PC-3 (cell line): ENCODE results near the gene BBLN. TPM values are rescaled to one million over a fixed set of nuclear protein-coding genes. Genes with fewer than 3 reads are reported as not detected.

ENCODE experiments used
- ATAC-seq: fragments of 200-7000 bp; cut with Tn5 transposase; 2 replicates; pipeline ENCODE4 v1.9.1; 2020; ENCODE audit warnings: mild to moderate bottlenecking, moderate library complexity
- BruUV-seq: library from RNA; stranded (reverse); fragments of 400-500 nt; replicated peaks from 2 replicates; lab custom pipeline; 2021; lab: Mats Ljungman, UMichigan
- CTCF ChIA-PET: fragments of 300-600 bp; sonication (Branson Sonifier 250); formaldehyde crosslinking; loops from one replicate; lab custom pipeline; 2022; ENCODE audit warnings: antibody characterized with exemption; lab: Charles Lee
- POLR2A ChIA-PET: fragments of 300-600 bp; sonication (Branson Sonifier 250); formaldehyde crosslinking; loops from one replicate; lab custom pipeline; 2022; ENCODE audit warnings: antibody characterized with exemption; ENCODE audit not compliant: unreplicated experiment; lab: Charles Lee
- DNase-seq: peaks from one replicate; pipeline ENCODE4 v3.0.0-alpha.2; 2015
- H2AFZ ChIP-seq: fragments of 300-600 bp; sonication (generic); 2 replicates; pipeline ENCODE4 v1.6.0; 2016; ENCODE audit warnings: antibody characterized with exemption, low read length
- H3F3A ChIP-seq: fragments of 300-600 bp; sonication (generic); one replicate; pipeline ENCODE4 v1.6.0; 2017; ENCODE audit warnings: antibody characterized with exemption, low read length, control low read depth, mild to moderate bottlenecking; ENCODE audit not compliant: unreplicated experiment
- H3K27ac ChIP-seq: fragments of 300-600 bp; sonication (generic); 2 replicates; pipeline ENCODE4 v1.5.1; 2016; ENCODE audit warnings: mild to moderate bottlenecking, low read length
- H3K27me3 ChIP-seq: fragments of 300-600 bp; sonication (generic); 2 replicates; pipeline ENCODE4 v1.6.1; 2016; ENCODE audit warnings: low read length, mixed read lengths
- H3K36me3 ChIP-seq: fragments of 300-600 bp; sonication (generic); 2 replicates; pipeline ENCODE4 v1.6.1; 2016; ENCODE audit warnings: low read depth, mixed run types, low read length, mixed read lengths
- H3K4me1 ChIP-seq: fragments of 300-600 bp; sonication (generic); 2 replicates; pipeline ENCODE4 v1.5.1; 2016; ENCODE audit warnings: low read length; ENCODE audit not compliant: insufficient read depth
- H3K4me2 ChIP-seq: fragments of 300-600 bp; sonication (generic); 2 replicates; pipeline ENCODE4 v1.6.0; 2016; ENCODE audit warnings: low read length
- H3K4me3 ChIP-seq: fragments of 300-600 bp; sonication (generic); 2 replicates; pipeline ENCODE4 v1.5.1; 2016; ENCODE audit warnings: mild to moderate bottlenecking, low read length, mixed read lengths
- H3K79me2 ChIP-seq: fragments of 300-600 bp; sonication (generic); 2 replicates; pipeline ENCODE4 v1.6.1; 2017; ENCODE audit warnings: low read length, mixed read lengths
- H3K9ac ChIP-seq: fragments of 300-600 bp; sonication (generic); 2 replicates; pipeline ENCODE4 v1.6.0; 2016; ENCODE audit warnings: mild to moderate bottlenecking, low read length
- H3K9me2 ChIP-seq: fragments of 300-600 bp; sonication (generic); replicated peaks from 2 replicates; pipeline ENCODE4 v1.6.1; 2016; ENCODE audit warnings: mixed run types, low read length, mixed read lengths
- H3K9me3 ChIP-seq: fragments of 300-600 bp; sonication (generic); 2 replicates; pipeline ENCODE4 v1.6.1; 2016; ENCODE audit warnings: low read length, mixed read lengths
- H4K20me1 ChIP-seq: fragments of 300-600 bp; sonication (generic); 2 replicates; pipeline ENCODE4 v1.6.1; 2016; ENCODE audit warnings: low read length, mixed read lengths
- CTCF ChIP-seq: fragments of 300-600 bp; sonication (generic); conservative IDR thresholded peaks from 2 replicates; pipeline ENCODE4 v1.5.1; 2017; ENCODE audit warnings: antibody characterized with exemption, low read depth, mild to moderate bottlenecking, low read length
- EZH2 ChIP-seq: fragments of 300-600 bp; sonication (generic); IDR thresholded peaks from one replicate; pipeline ENCODE4 v1.6.1; 2017; ENCODE audit warnings: antibody characterized with exemption, mild to moderate bottlenecking, low read length; ENCODE audit not compliant: unreplicated experiment
- EZH2phosphoT487 ChIP-seq: fragments of 300-600 bp; sonication (generic); IDR thresholded peaks from 2 replicates; pipeline ENCODE4 v1.6.1; 2018; ENCODE audit warnings: mild to moderate bottlenecking, antibody characterized with exemption, low read length, borderline replicate concordance
- intact Hi-C: fragments of 100-400 bp; cut with micrococcal nuclease; formaldehyde crosslinking; loops from 2 replicates; pipeline ENCODE4 v1.9.0; 2023
- total RNA-seq: library from RNA; depleted of rRNA; stranded (reverse); fragments of >200 nt; gene quantifications from 2 replicates; pipeline ENCODE4 v1.2.3, GENCODE V29; 2014

BBLN gene
- total RNA-seq, 1 experiment from 2014 or later, result 158 TPM

- H3K4me3 ChIP-seq, result no peak overlapping the region
- no TSS peak for BruUV-seq
- ChIA-PET CTCF (no interaction called here), POLR2A (no interaction called here)
- H3F3A ChIP-seq, result no peaks in the 10 kb centered on the region
- no peak for ATAC-seq
- TF ChIP-seq EZH2phosphoT487 (no peak), CTCF (no peak), EZH2 (no peak)
- no peak overlapping the region for H3K4me2 ChIP-seq
- DNase-seq, result no peak
- intact Hi-C loops, result no loop called here
- H4K20me1 ChIP-seq, result no peaks in the 10 kb centered on the region
- no peak overlapping the region for H3K9ac ChIP-seq
- no peaks in the 10 kb centered on the region for H3K79me2 ChIP-seq
- no peaks in the 10 kb centered on the region for H3K9me3 ChIP-seq
- no peaks in the 10 kb centered on the region for H3K27me3 ChIP-seq
- H2AFZ ChIP-seq, result no peak overlapping the region
- H3K27ac ChIP-seq, result no peak overlapping the region
- H3K4me1 ChIP-seq, result no peaks in the 10 kb centered on the region
- no peaks in the 10 kb centered on the region; the same call in 1 of the 2 replicates for H3K36me3 ChIP-seq
- H3K9me2 ChIP-seq, result no peaks in the 10 kb centered on the region
Observed at GRCh38 chr9:128174062-128174461, 14.0 kb downstream of the BBLN start.

- Histone ChIP-seq H3K9me3 (no peaks in the 10 kb centered on the region), H3K4me1 (no peaks in the 10 kb centered on the region), H3K79me2 (no peaks in the 10 kb centered on the region), H3K36me3 (no peaks in the 10 kb centered on the region; the same call in 1 of the 2 replicates), H3K9ac (no peak overlapping the region), H3K4me2 (no peak overlapping the region), H4K20me1 (no peaks in the 10 kb centered on the region), H3K27ac (no peak overlapping the region), H3K9me2 (no peaks in the 10 kb centered on the region), H3K27me3 (no peaks in the 10 kb centered on the region), H3K4me3 (no peak overlapping the region), H2AFZ (no peak overlapping the region), H3F3A (no peaks in the 10 kb centered on the region)
- ChIA-PET CTCF (no interaction called here), POLR2A (no interaction called here)
- intact Hi-C loops, result no loop called here
- no TSS peak for BruUV-seq
- ATAC-seq (no peak), DNase-seq (no peak)
- TF ChIP-seq CTCF (no peak), EZH2phosphoT487 (no peak), EZH2 (no peak)
Observed at GRCh38 chr9:128175102-128175563, 15.1 kb downstream of the BBLN start.

- H3K9ac ChIP-seq, result no peak overlapping the region
- H3K4me1 ChIP-seq, result no peaks in the 10 kb centered on the region
- no peak overlapping the region for H3K4me2 ChIP-seq
- H3K36me3 ChIP-seq, result no peaks in the 10 kb centered on the region; the same call in 1 of the 2 replicates
- DNase-seq, result no peak
- TF ChIP-seq CTCF (no peak), EZH2phosphoT487 (no peak), EZH2 (no peak)
- no peak for ATAC-seq
- POLR2A ChIA-PET, result no interaction called here
- no peak overlapping the region for H3K4me3 ChIP-seq
- no peak overlapping the region for H2AFZ ChIP-seq
- CTCF ChIA-PET, result no interaction called here
- no peaks in the 10 kb centered on the region for H3K79me2 ChIP-seq
- no peaks in the 10 kb centered on the region for H3K27me3 ChIP-seq
- H3F3A ChIP-seq, result no peaks in the 10 kb centered on the region
- H3K27ac ChIP-seq, result no peak overlapping the region
- BruUV-seq, result no TSS peak
- H4K20me1 ChIP-seq, result no peaks in the 10 kb centered on the region
- intact Hi-C loops, result no loop called here
- H3K9me2 ChIP-seq, result no peaks in the 10 kb centered on the region
- H3K9me3 ChIP-seq, result no peaks in the 10 kb centered on the region
Observed at GRCh38 chr9:128175726-128176125, 15.7 kb downstream of the BBLN start.
